Prostate gland (tissue), 2 donors: Measurements from ENCODE around the gene C1QC. TPM values are rescaled to one million over a fixed set of nuclear protein-coding genes. Genes with fewer than 3 reads are reported as not detected.

Experiments used
- DNase-seq: peaks from one replicate; pipeline ENCODE4 v3.0.0-alpha.2; 2019; ENCODE audit warnings: low spot score
- H3K27ac ChIP-seq, 2 donors: fragments of 200-600 bp; sonication (generic); 2 replicates each; pipeline ENCODE4 v1.5.1; 2017 to 2019
- H3K27me3 ChIP-seq: fragments of 200-600 bp; sonication (generic); replicated peaks from 2 replicates; pipeline ENCODE4 v1.5.1; 2019; ENCODE audit not compliant: insufficient read depth
- H3K36me3 ChIP-seq, 2 donors: fragments of 200-600 bp; sonication (generic); 1 replicate in 1 of 2; 2 replicates in 1 of 2; pipeline versions ENCODE4 v1.5.1 to v1.8.1; 2017 to 2019
- H3K4me1 ChIP-seq: fragments of 200-600 bp; sonication (generic); replicated peaks from 2 replicates; pipeline ENCODE4 v1.5.1; 2019
- H3K4me3 ChIP-seq, 2 donors: fragments of 200-600 bp; sonication (generic); 2 replicates each; pipeline ENCODE4 v1.5.1; 2017 to 2019
- H3K9me3 ChIP-seq: fragments of 200-600 bp; sonication (generic); 2 replicates; pipeline ENCODE4 v1.5.1; 2017
- POLR2A ChIP-seq: fragments of 450-650 bp; IDR thresholded peaks from one replicate; pipeline ENCODE4 v1.6.1; 2016; ENCODE audit warnings: antibody characterized with exemption, mild to moderate bottlenecking
- POLR2AphosphoS5 ChIP-seq: sonication (generic); formaldehyde crosslinking; IDR thresholded peaks from one replicate; pipeline ENCODE4 v1.6.1; 2017; ENCODE audit warnings: antibody characterized with exemption
- WGBS: methylation state at CpG from one replicate; pipeline ENCODE4 v1.1.5; 2018; 5-methylcytosine and 5-hydroxymethylcytosine counted together
- intact Hi-C: fragments of 100-400 bp; cut with DNase I; formaldehyde crosslinking; loops from one replicate; pipeline ENCODE4 v1.14.2; 2022
- total RNA-seq, 2 donors: library from RNA; depleted of rRNA; stranded (reverse); fragments of >200 nt; gene quantifications; one replicate each; pipeline ENCODE4 v1.1.0, GENCODE V29; 2016
- TF ChIP-seq, protein P1 (sequence below), 4 experiments: fragments of 200-600 bp in 2 of 4; fragments of 450-650 bp in 2 of 4; sonication (generic) in 2 of 4; IDR thresholded peaks; 1 replicate in 3 of 4; 2 replicates in 1 of 4; pipeline ENCODE4 v1.5.1; 2016 to 2019; ENCODE audit warnings: antibody characterized with exemption in 4 of 4, mild to moderate bottlenecking in 2 of 4, moderate library complexity in 2 of 4

Gene C1QC
- total RNA-seq, 2 donors from 2014 or later = 54.8 to 76.9 TPM

DNA sequence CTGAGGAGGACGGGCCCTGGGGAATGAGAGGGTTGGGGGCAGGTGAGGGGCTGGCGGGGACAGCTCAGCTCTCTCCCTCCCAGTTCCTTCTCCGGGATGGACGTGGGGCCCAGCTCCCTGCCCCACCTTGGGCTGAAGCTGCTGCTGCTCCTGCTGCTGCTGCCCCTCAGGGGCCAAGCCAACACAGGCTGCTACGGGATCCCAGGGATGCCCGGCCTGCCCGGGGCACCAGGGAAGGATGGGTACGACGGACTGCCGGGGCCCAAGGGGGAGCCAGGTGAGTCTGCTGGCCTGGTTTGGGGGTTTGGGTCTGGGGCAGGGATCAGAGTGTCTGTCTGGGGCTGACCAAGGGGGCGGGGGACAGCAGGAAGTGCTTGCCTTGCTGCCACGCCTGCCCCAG, 495 bp downstream of the C1QC start:
- no peaks in the 10 kb centered on the region for H3K36me3 ChIP-seq
- no peaks in the 10 kb centered on the region for H3K27me3 ChIP-seq
- no peak for TF ChIP-seq POLR2AphosphoS5
- no peak for TF ChIP-seq POLR2A
- TF ChIP-seq, protein P1, sequence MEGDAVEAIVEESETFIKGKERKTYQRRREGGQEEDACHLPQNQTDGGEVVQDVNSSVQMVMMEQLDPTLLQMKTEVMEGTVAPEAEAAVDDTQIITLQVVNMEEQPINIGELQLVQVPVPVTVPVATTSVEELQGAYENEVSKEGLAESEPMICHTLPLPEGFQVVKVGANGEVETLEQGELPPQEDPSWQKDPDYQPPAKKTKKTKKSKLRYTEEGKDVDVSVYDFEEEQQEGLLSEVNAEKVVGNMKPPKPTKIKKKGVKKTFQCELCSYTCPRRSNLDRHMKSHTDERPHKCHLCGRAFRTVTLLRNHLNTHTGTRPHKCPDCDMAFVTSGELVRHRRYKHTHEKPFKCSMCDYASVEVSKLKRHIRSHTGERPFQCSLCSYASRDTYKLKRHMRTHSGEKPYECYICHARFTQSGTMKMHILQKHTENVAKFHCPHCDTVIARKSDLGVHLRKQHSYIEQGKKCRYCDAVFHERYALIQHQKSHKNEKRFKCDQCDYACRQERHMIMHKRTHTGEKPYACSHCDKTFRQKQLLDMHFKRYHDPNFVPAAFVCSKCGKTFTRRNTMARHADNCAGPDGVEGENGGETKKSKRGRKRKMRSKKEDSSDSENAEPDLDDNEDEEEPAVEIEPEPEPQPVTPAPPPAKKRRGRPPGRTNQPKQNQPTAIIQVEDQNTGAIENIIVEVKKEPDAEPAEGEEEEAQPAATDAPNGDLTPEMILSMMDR (IDR thresholded peaks at IDR 0.05) = no peak
- intact Hi-C loops = loop anchor here (10.0 kb wide), 1 partner anchor 539 kb away; no protein-coding TSS in a partner anchor
- WGBS = 73% methylated on average over 11 of the region's 12 CpGs
- no peak overlapping the region for H3K4me3 ChIP-seq
- H3K27ac ChIP-seq = no peak overlapping the region
- H3K9me3 ChIP-seq = no peaks in the 10 kb centered on the region
- H3K4me1 ChIP-seq = no peaks in the 10 kb centered on the region
- DNase-seq = no peak

DNA sequence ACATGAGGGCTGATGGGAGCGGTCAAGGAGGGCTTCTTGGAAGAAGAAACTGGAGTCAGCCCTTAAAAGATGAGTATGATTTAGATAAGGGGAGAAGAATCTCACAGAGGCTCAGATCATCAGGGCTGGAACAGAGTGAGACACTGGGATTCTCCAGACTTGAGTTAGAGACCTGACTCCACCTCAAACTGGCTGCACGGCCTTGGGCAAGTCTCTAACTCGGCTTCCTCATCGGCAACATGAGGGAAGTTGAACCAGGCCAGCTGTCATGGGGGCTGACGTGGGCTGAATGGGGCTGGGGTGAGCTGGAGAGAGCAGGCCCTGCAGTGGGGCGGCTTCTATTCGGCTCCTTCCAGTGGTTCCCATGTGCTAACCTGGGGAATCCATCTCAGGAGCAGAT, 2.5 kb downstream of the C1QC start:
- Histone ChIP-seq H3K27me3 (no peaks in the 10 kb centered on the region), H3K4me3 (no peak overlapping the region), H3K4me1 (no peaks in the 10 kb centered on the region), H3K9me3 (no peaks in the 10 kb centered on the region), H3K36me3 (no peaks in the 10 kb centered on the region), H3K27ac (no peak overlapping the region)
- intact Hi-C loops = loop anchor here (10.0 kb wide), 1 partner anchor 541 kb away; no protein-coding TSS in a partner anchor
- no peak for DNase-seq
- 73% methylated on average over 7 of the region's 7 CpGs for whole genome bisulfite sequencing
- TF ChIP-seq POLR2A = no peak
- TF ChIP-seq, protein P1 (IDR thresholded peaks at IDR 0.05) = no peak
- no peak for TF ChIP-seq POLR2AphosphoS5

- DNase-seq = no peak
- H3K27me3 ChIP-seq = no peaks in the 10 kb centered on the region
- H3K9me3 ChIP-seq = no peaks in the 10 kb centered on the region
- no peaks in the 10 kb centered on the region for H3K4me1 ChIP-seq
- TF ChIP-seq POLR2A (no peak), POLR2AphosphoS5 (no peak)
- TF ChIP-seq, protein P1 (IDR thresholded peaks at IDR 0.05) = no peak
- H3K36me3 ChIP-seq = no peaks in the 10 kb centered on the region
- WGBS = 96% methylated on average over 1 of the region's 1 CpG
- no peak overlapping the region for H3K4me3 ChIP-seq
- H3K27ac ChIP-seq = no peak overlapping the region
- intact Hi-C loops = loop anchor here (10.0 kb wide), 1 partner anchor 542 kb away; no protein-coding TSS in a partner anchor
Observed at GRCh38 chr1:22646384-22646783, 3.0 kb downstream of the C1QC start.

DNA sequence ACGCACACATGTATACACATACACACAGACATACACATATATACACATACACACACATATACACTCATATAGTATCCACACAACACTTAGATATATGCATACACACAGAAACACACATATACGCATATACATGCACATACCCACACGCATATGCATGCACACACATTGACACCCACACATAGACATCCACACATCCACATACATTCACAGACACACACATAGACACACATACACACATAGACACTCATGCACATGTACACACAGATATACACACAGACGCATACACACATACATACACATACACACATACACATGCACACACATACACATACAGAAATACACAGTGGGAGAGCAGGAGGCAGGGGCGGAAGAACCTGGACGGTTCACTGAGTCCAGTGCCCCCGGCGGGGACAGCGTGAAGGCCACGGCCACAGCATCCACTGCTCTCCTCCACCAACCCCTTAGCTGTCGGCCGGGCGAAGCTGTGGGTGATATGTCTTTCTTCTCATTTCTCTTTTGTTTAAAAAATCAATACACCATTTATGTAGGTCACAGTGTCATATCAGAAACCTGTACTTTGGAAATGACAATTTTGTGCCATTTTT, 6.8 kb downstream of the C1QC start:
- no peaks in the 10 kb centered on the region for H3K4me1 ChIP-seq
- no peak overlapping the region for H3K4me3 ChIP-seq
- WGBS = 93% methylated on average over 13 of the region's 13 CpGs
- H3K9me3 ChIP-seq = no peaks in the 10 kb centered on the region
- DNase-seq = no peak
- H3K27ac ChIP-seq = no peak overlapping the region
- intact Hi-C loops = no loop called here
- H3K27me3 ChIP-seq = no peaks in the 10 kb centered on the region
- no peaks in the 10 kb centered on the region for H3K36me3 ChIP-seq
- TF ChIP-seq, protein P1 (IDR thresholded peaks at IDR 0.05) = no peak
- no peak for TF ChIP-seq POLR2A
- no peak for TF ChIP-seq POLR2AphosphoS5
